ENCODE data around the gene PCDH11X.
A peak's percentile ranks its signal among the peaks of the same experiment; 100 is the strongest.
"Not testable (repeated sequence)": the region's sequence is repeated elsewhere in the genome, so short reads cannot be mapped to it uniquely, and the experiment has no call there.

The PCDH11X gene

GRCh38 chrX:91779135-91779534 is at the start of gene PCDH11X:
PCDH11X (plus strand) TSS chrX:91779375; CDS start chrX:91835505, 56,130 bp downstream.
- POLR2A ChIA-PET; H3K27ac ChIP-seq (ENCODE audit: extremely low read depth, low read depth, low read length); H3K9me3 ChIP-seq (ENCODE audit: control insufficient read depth, insufficient read depth, low read depth, low read length); H3K4me1 ChIP-seq (ENCODE audit: control insufficient read depth, insufficient read depth, low read length); H3K36me3 ChIP-seq (ENCODE audit: control insufficient read depth in 2 of 2, insufficient read depth in 1 of 2, low read length in 2 of 2); CTCF ChIA-PET: not testable (repeated sequence)
- peak within 1 kb of the TSS; percentile 26 for H3K4me3 ChIP-seq (ENCODE audit: low read depth, low read length)

- POLR2A ChIA-PET; H3K36me3 ChIP-seq (ENCODE audit: control insufficient read depth in 2 of 2, insufficient read depth in 1 of 2, low read length in 2 of 2); H3K9me3 ChIP-seq (ENCODE audit: control insufficient read depth, insufficient read depth, low read depth, low read length); H3K4me1 ChIP-seq (ENCODE audit: control insufficient read depth, insufficient read depth, low read length); CTCF ChIA-PET; H3K4me3 ChIP-seq (ENCODE audit: low read depth, low read length); H3K27ac ChIP-seq (ENCODE audit: extremely low read depth, low read depth, low read length): not testable (repeated sequence)
These were observed 31.7 kb upstream of the PCDH11X start for GRCh38 chrX:91747446-91747845.

GRCh38 chrX:91753022-91753421 is 26.2 kb upstream of the PCDH11X start:
- H3K27ac ChIP-seq (ENCODE audit: extremely low read depth, low read depth, low read length); H3K4me1 ChIP-seq (ENCODE audit: control insufficient read depth, insufficient read depth, low read length); H3K36me3 ChIP-seq (ENCODE audit: control insufficient read depth in 2 of 2, insufficient read depth in 1 of 2, low read length in 2 of 2); H3K4me3 ChIP-seq (ENCODE audit: low read depth, low read length); CTCF ChIA-PET; POLR2A ChIA-PET; H3K9me3 ChIP-seq (ENCODE audit: control insufficient read depth, insufficient read depth, low read depth, low read length): not testable (repeated sequence)

- H3K27ac ChIP-seq (ENCODE audit: extremely low read depth, low read depth, low read length); H3K4me3 ChIP-seq (ENCODE audit: low read depth, low read length); H3K36me3 ChIP-seq (ENCODE audit: control insufficient read depth in 2 of 2, insufficient read depth in 1 of 2, low read length in 2 of 2); POLR2A ChIA-PET; CTCF ChIA-PET; H3K9me3 ChIP-seq (ENCODE audit: control insufficient read depth, insufficient read depth, low read depth, low read length); H3K4me1 ChIP-seq (ENCODE audit: control insufficient read depth, insufficient read depth, low read length): not testable (repeated sequence)
These were observed 8.3 kb upstream of the PCDH11X start for GRCh38 chrX:91770619-91771488.

- H3K9me3 ChIP-seq (ENCODE audit: control insufficient read depth, insufficient read depth, low read depth, low read length); POLR2A ChIA-PET; H3K27ac ChIP-seq (ENCODE audit: extremely low read depth, low read depth, low read length); H3K4me3 ChIP-seq (ENCODE audit: low read depth, low read length); H3K36me3 ChIP-seq (ENCODE audit: control insufficient read depth in 2 of 2, insufficient read depth in 1 of 2, low read length in 2 of 2); CTCF ChIA-PET; H3K4me1 ChIP-seq (ENCODE audit: control insufficient read depth, insufficient read depth, low read length): not testable (repeated sequence)
These were observed 5.2 kb upstream of the PCDH11X start for GRCh38 chrX:91773943-91774342.

- H3K27ac ChIP-seq (ENCODE audit: extremely low read depth, low read depth, low read length); H3K4me1 ChIP-seq (ENCODE audit: control insufficient read depth, insufficient read depth, low read length); H3K36me3 ChIP-seq (ENCODE audit: control insufficient read depth in 2 of 2, insufficient read depth in 1 of 2, low read length in 2 of 2); H3K9me3 ChIP-seq (ENCODE audit: control insufficient read depth, insufficient read depth, low read depth, low read length); CTCF ChIA-PET; POLR2A ChIA-PET: not testable (repeated sequence)
- peak overlapping the region; percentile 26 for H3K4me3 ChIP-seq (ENCODE audit: low read depth, low read length)
These were observed 833 bp downstream of the PCDH11X start for GRCh38 chrX:91780008-91780407.

- CTCF ChIA-PET; H3K4me3 ChIP-seq (ENCODE audit: low read depth, low read length); POLR2A ChIA-PET: not testable (repeated sequence)
These were observed 1.5 kb downstream of the PCDH11X start for GRCh38 chrX:91780698-91781097.

GRCh38 chrX:91781553-91782298 is 2.6 kb downstream of the PCDH11X start:
- H3K4me3 ChIP-seq (ENCODE audit: low read depth, low read length); H3K36me3 ChIP-seq (ENCODE audit: control insufficient read depth in 2 of 2, insufficient read depth in 1 of 2, low read length in 2 of 2); H3K4me1 ChIP-seq (ENCODE audit: control insufficient read depth, insufficient read depth, low read length); H3K9me3 ChIP-seq (ENCODE audit: control insufficient read depth, insufficient read depth, low read depth, low read length); POLR2A ChIA-PET; CTCF ChIA-PET; H3K27ac ChIP-seq (ENCODE audit: extremely low read depth, low read depth, low read length): not testable (repeated sequence)

More at GRCh38 chrX:91780698-91781097, 1.5 kb downstream of the PCDH11X start:
- not testable (repeated sequence) for H3K27ac ChIP-seq (ENCODE audit: extremely low read depth, low read depth, low read length); H3K4me1 ChIP-seq (ENCODE audit: control insufficient read depth, insufficient read depth, low read length); H3K36me3 ChIP-seq (ENCODE audit: control insufficient read depth in 2 of 2, insufficient read depth in 1 of 2, low read length in 2 of 2); H3K9me3 ChIP-seq (ENCODE audit: control insufficient read depth, insufficient read depth, low read depth, low read length)

GRCh38 chrX:91782825-91783224 is 3.6 kb downstream of the PCDH11X start:
- H3K36me3 ChIP-seq (ENCODE audit: control insufficient read depth in 2 of 2, insufficient read depth in 1 of 2, low read length in 2 of 2); H3K4me1 ChIP-seq (ENCODE audit: control insufficient read depth, insufficient read depth, low read length); H3K4me3 ChIP-seq (ENCODE audit: low read depth, low read length); H3K27ac ChIP-seq (ENCODE audit: extremely low read depth, low read depth, low read length); H3K9me3 ChIP-seq (ENCODE audit: control insufficient read depth, insufficient read depth, low read depth, low read length); POLR2A ChIA-PET; CTCF ChIA-PET: not testable (repeated sequence)

- H3K9me3 ChIP-seq (ENCODE audit: control insufficient read depth, insufficient read depth, low read depth, low read length); CTCF ChIA-PET; H3K36me3 ChIP-seq (ENCODE audit: control insufficient read depth in 2 of 2, insufficient read depth in 1 of 2, low read length in 2 of 2); H3K4me3 ChIP-seq (ENCODE audit: low read depth, low read length); H3K4me1 ChIP-seq (ENCODE audit: control insufficient read depth, insufficient read depth, low read length); H3K27ac ChIP-seq (ENCODE audit: extremely low read depth, low read depth, low read length); POLR2A ChIA-PET: not testable (repeated sequence)
These were observed 38.4 kb downstream of the PCDH11X start for GRCh38 chrX:91817537-91817936.

- H3K4me3 ChIP-seq (ENCODE audit: low read depth, low read length); H3K27ac ChIP-seq (ENCODE audit: extremely low read depth, low read depth, low read length); H3K9me3 ChIP-seq (ENCODE audit: control insufficient read depth, insufficient read depth, low read depth, low read length); POLR2A ChIA-PET; CTCF ChIA-PET; H3K4me1 ChIP-seq (ENCODE audit: control insufficient read depth, insufficient read depth, low read length); H3K36me3 ChIP-seq (ENCODE audit: control insufficient read depth in 2 of 2, insufficient read depth in 1 of 2, low read length in 2 of 2): not testable (repeated sequence)
These were observed 46.1 kb downstream of the PCDH11X start for GRCh38 chrX:91825321-91825720.
